SK-N-MC (cell line): ENCODE results near the gene RBBP5.

ENCODE experiments used
- EZH2 ChIP-seq: fragments of 200-600 bp; sonication (generic); IDR thresholded peaks from one replicate; pipeline ENCODE4 v1.6.1; 2017; ENCODE audit warnings: antibody characterized with exemption
- POLR2AphosphoS5 ChIP-seq: IDR thresholded peaks from 2 replicates; pipeline ENCODE4 v1.6.1; 2012; ENCODE audit warnings: mild to moderate bottlenecking, low read depth, low read length, borderline replicate concordance

- no peak for TF ChIP-seq POLR2AphosphoS5
- TF ChIP-seq EZH2: no peak
These were observed 59.5 kb downstream of the RBBP5 start for GRCh38 chr1:205062319-205062718.
